Activated T-cell treated with anti-CD3 and anti-CD28 coated beads, Interleukin-2, amount 50 U/mL, for 72 hours (primary cell): Measurements from ENCODE around the gene SPRR3. TPM values are rescaled to one million over a fixed set of nuclear protein-coding genes. Genes with fewer than 3 reads are reported as not detected.

Experiments used
- ATAC-seq, 2 donors: fragments of 150-1000 bp; cut with Tn5 transposase; replicated peaks in 1 of 2; 2 replicates each; pipeline ENCODE4 v1.10.0; 2021; ENCODE audit warnings: moderate library complexity in 2 of 2, mild to moderate bottlenecking in 1 of 2
- DNase-seq, 2 donors: peaks; one replicate each; pipeline ENCODE4 v3.0.0; 2021 to 2022; ENCODE audit warnings: mixed read lengths in 1 of 2
- H3K27ac Mint-ChIP-seq: one replicate; pipeline ENCODE4 v1.8.0; 2022; ENCODE audit warnings: mild to moderate bottlenecking, moderate library complexity, mixed read lengths
- H3K27me3 Mint-ChIP-seq: one replicate; pipeline ENCODE4 v1.8.0; 2022; ENCODE audit warnings: low read depth, mixed read lengths
- H3K36me3 Mint-ChIP-seq, 2 donors: one replicate each; pipeline ENCODE4 v1.8.0; 2022; ENCODE audit warnings: mixed read lengths in 2 of 2, mild to moderate bottlenecking in 1 of 2; ENCODE audit not compliant: insufficient read depth in 2 of 2
- H3K4me1 Mint-ChIP-seq: one replicate; pipeline ENCODE4 v1.8.0; 2022; ENCODE audit warnings: low read depth, mixed read lengths
- H3K4me3 Mint-ChIP-seq, 2 donors: one replicate each; pipeline ENCODE4 v1.8.0; 2022; ENCODE audit warnings: mild to moderate bottlenecking in 2 of 2, mixed read lengths in 2 of 2, moderate library complexity in 2 of 2
- H3K9me3 Mint-ChIP-seq, 2 donors: one replicate each; pipeline ENCODE4 v1.8.0; 2022; ENCODE audit warnings: mixed read lengths in 2 of 2
- total RNA-seq, 2 donors: library from RNA; stranded (reverse); gene quantifications; one replicate each; pipeline ENCODE4 v1.2.3, GENCODE V29; 2022

The SPRR3 gene
- total RNA-seq, 2 donors from 2014 or later, result not detected

- DNase-seq (no peak), ATAC-seq (no peak)
- no peak overlapping the region for H3K27ac Mint-ChIP-seq
- no peaks in the 10 kb centered on the region for H3K4me1 Mint-ChIP-seq
- H3K27me3 Mint-ChIP-seq, result peaks cover 29% of the 10 kb centered on the region
- H3K4me3 Mint-ChIP-seq, result no peak overlapping the region
- no peaks in the 10 kb centered on the region for H3K9me3 Mint-ChIP-seq
- no peaks in the 10 kb centered on the region for H3K36me3 Mint-ChIP-seq
These were observed 32.5 kb upstream of the SPRR3 start for GRCh38 chr1:152969036-152969435.

- Mint-ChIP-seq H3K27me3 (peaks cover 36% of the 10 kb centered on the region), H3K36me3 (no peaks in the 10 kb centered on the region), H3K9me3 (no peaks in the 10 kb centered on the region), H3K4me1 (no peaks in the 10 kb centered on the region), H3K27ac (no peak within 1 kb of the TSS), H3K4me3 (no peak within 1 kb of the TSS)
- no peak for ATAC-seq
- DNase-seq, result no peak
These were observed 31.1 kb upstream of the SPRR3 start, which contains the start of gene SPRR4 for GRCh38 chr1:152970495-152970894. Gene SPRR4, plus strand, starts transcription at chr1:152970648. Its CDS starts 1,243 bp downstream, at chr1:152971891.

GRCh38 chr1:152972196-152972886 is 29.2 kb upstream of the SPRR3 start:
- no peaks in the 10 kb centered on the region for H3K4me1 Mint-ChIP-seq
- no peaks in the 10 kb centered on the region for H3K36me3 Mint-ChIP-seq
- ATAC-seq, result no peak
- H3K27me3 Mint-ChIP-seq, result peaks cover 33% of the 10 kb centered on the region
- no peaks in the 10 kb centered on the region for H3K9me3 Mint-ChIP-seq
- DNase-seq, result no peak
- no peak overlapping the region for H3K27ac Mint-ChIP-seq
- no peak overlapping the region for H3K4me3 Mint-ChIP-seq

- Mint-ChIP-seq H3K27me3 (peaks cover 39% of the 10 kb centered on the region), H3K36me3 (no peaks in the 10 kb centered on the region), H3K9me3 (no peaks in the 10 kb centered on the region), H3K4me1 (no peaks in the 10 kb centered on the region), H3K27ac (no peak overlapping the region), H3K4me3 (no peak overlapping the region)
- no peak for DNase-seq
- ATAC-seq, result no peak
These were observed 24.9 kb upstream of the SPRR3 start for GRCh38 chr1:152976688-152977087.

- H3K27ac Mint-ChIP-seq, result no peak overlapping the region
- H3K9me3 Mint-ChIP-seq, result no peaks in the 10 kb centered on the region
- no peaks in the 10 kb centered on the region for H3K4me1 Mint-ChIP-seq
These were observed 23.9 kb upstream of the SPRR3 start for GRCh38 chr1:152977614-152978013.

GRCh38 chr1:152980676-152981075 is 20.9 kb upstream of the SPRR3 start:
- no peaks in the 10 kb centered on the region for H3K9me3 Mint-ChIP-seq
- H3K4me1 Mint-ChIP-seq, result no peaks in the 10 kb centered on the region
- ATAC-seq, result no peak
- DNase-seq, result no peak
- H3K27me3 Mint-ChIP-seq, result peaks cover 19% of the 10 kb centered on the region
- no peak overlapping the region for H3K27ac Mint-ChIP-seq
- H3K36me3 Mint-ChIP-seq, result no peaks in the 10 kb centered on the region
- no peak overlapping the region for H3K4me3 Mint-ChIP-seq

More at GRCh38 chr1:152977614-152978013, 23.9 kb upstream of the SPRR3 start:
- no peak for DNase-seq
- Mint-ChIP-seq H3K36me3 (no peaks in the 10 kb centered on the region), H3K27me3 (peaks cover 29% of the 10 kb centered on the region), H3K4me3 (no peak overlapping the region)
- ATAC-seq, result no peak

DNA sequence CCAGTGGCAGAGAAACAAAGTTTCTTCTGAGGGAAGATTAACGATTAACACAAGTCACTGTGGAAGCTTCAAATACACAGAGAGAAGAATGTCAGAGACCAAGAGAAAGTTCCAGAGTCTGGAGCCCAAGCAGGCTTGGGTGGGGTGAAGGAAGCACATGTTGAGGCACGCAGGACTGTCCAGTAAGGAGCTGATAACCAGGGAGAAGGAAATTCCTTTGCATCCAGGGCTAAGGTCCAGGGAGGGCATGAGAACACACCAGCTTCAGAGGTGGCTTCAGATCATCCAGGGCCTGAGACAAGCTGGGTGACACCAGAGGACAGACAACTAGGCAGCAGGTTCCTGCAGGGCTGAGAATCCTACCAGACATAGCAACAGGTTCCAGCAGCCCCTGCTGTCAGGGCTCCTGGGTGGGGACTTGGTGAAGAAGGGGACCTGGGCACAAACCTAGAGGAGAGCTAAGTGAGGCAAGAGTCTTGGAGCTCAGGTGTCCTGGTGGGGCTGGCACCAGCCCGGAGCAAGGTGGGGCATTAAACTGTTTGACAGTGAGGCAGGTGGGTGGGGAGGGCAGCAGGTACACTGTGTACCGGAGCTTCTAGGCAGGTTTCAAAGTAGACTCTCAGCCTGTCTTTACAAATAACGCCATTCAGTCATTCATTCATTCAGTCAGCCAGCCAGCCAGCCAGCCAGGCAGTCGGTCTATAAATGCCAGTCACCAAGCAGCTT is 20.2 kb upstream of the SPRR3 start:
- no peak overlapping the region for H3K27ac Mint-ChIP-seq
- H3K9me3 Mint-ChIP-seq, result no peaks in the 10 kb centered on the region
- ATAC-seq, result no peak
- no peaks in the 10 kb centered on the region for H3K4me1 Mint-ChIP-seq
- DNase-seq, result no peak
- H3K27me3 Mint-ChIP-seq, result peaks cover 18% of the 10 kb centered on the region
- H3K4me3 Mint-ChIP-seq, result no peak overlapping the region
- H3K36me3 Mint-ChIP-seq, result no peaks in the 10 kb centered on the region

- no peak overlapping the region for H3K4me3 Mint-ChIP-seq
- no peaks in the 10 kb centered on the region for H3K36me3 Mint-ChIP-seq
- H3K27ac Mint-ChIP-seq, result no peak overlapping the region
- no peak for ATAC-seq
- no peaks in the 10 kb centered on the region for H3K4me1 Mint-ChIP-seq
- H3K27me3 Mint-ChIP-seq, result peaks cover 22% of the 10 kb centered on the region
- no peak for DNase-seq
- no peaks in the 10 kb centered on the region for H3K9me3 Mint-ChIP-seq
These were observed 19.5 kb upstream of the SPRR3 start for GRCh38 chr1:152982076-152982475.

DNA sequence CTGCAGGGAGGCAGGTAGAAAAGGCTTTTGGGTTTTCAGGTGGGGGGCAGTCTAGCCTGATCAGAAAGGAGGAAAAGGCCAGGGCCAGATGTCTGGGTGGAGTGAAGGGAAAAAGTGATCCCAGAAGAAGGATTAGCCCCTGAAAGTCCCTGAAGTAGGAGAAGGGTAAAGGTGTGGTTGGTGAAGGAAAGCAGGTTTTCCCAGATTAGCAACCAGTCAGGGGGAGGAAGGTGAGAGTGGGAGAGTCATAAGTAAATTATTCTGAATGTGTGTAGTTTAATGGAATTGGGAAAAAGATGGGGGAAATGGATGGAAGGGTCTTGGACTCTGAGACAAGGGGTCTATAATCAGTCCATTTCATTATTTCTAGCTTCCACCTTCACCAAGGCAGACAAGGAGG is 18.3 kb upstream of the SPRR3 start:
- DNase-seq (no peak), ATAC-seq (no peak)
- Mint-ChIP-seq H3K27me3 (peaks cover 22% of the 10 kb centered on the region), H3K4me1 (no peaks in the 10 kb centered on the region), H3K27ac (no peak overlapping the region), H3K9me3 (no peaks in the 10 kb centered on the region), H3K4me3 (no peak overlapping the region), H3K36me3 (no peaks in the 10 kb centered on the region)

DNA sequence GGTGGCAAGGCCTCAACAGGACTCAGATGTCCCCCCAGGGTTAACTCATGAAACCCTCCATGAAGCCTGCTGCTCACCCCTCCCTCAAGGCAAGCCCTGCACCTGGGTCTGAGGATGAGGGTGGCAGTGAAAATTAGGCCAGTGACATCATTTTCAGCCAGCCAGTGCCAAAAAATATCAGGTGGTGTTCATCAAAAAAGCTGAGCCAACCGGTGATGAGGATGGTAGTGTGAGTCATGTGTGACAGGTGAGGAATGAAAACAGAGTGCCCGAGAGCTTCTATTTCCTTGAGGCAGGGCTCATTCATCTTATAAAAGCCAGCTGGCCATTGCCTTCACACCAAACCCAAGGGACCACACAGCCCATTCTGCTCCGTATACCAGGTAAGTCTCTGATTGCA is 17.8 kb upstream of the SPRR3 start, which contains the start of gene SPRR1A:
Gene SPRR1A, plus strand, starts transcription at position 339 of the 400 bp plus-strand sequence. CDS start 1,150 bp downstream, outside the sequence.
- Mint-ChIP-seq H3K9me3 (no peaks in the 10 kb centered on the region), H3K27me3 (peaks cover 22% of the 10 kb centered on the region), H3K4me1 (no peaks in the 10 kb centered on the region), H3K36me3 (no peaks in the 10 kb centered on the region), H3K4me3 (no peak within 1 kb of the TSS), H3K27ac (no peak within 1 kb of the TSS)
- no peak for DNase-seq
- no peak for ATAC-seq

- ATAC-seq (no peak), DNase-seq (no peak)
- H3K9me3 Mint-ChIP-seq, result no peaks in the 10 kb centered on the region
- H3K27ac Mint-ChIP-seq, result no peak overlapping the region
- H3K36me3 Mint-ChIP-seq, result no peaks in the 10 kb centered on the region
- peaks cover 20% of the 10 kb centered on the region for H3K27me3 Mint-ChIP-seq
- H3K4me1 Mint-ChIP-seq, result no peaks in the 10 kb centered on the region
- H3K4me3 Mint-ChIP-seq, result no peak overlapping the region
These were observed 15.0 kb upstream of the SPRR3 start for GRCh38 chr1:152986578-152986977.

DNA sequence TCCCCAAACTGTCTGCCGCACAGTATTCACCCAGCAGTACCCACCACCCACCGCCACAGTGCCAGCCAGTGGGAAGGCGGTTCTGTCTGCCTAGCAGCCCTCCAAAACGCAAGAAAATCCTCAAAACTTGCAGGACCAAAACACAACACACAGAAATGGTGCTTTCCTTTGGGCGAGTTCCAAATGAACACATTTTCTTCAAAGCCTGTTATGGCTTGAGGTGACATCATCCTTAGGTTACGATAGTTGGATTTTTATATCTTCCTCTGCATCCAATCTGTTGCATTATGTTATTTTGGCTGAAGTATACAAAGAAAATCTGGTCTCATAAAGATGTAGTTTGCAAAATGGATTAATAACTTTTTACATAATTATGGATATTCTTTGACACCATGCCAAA is 8.4 kb upstream of the SPRR3 start:
- H3K27me3 Mint-ChIP-seq, result peaks cover 7% of the 10 kb centered on the region
- DNase-seq (no peak), ATAC-seq (no peak)
- peaks cover 0 to 2% of the 10 kb centered on the region in 2 donors for H3K9me3 Mint-ChIP-seq
- H3K4me1 Mint-ChIP-seq, result no peaks in the 10 kb centered on the region
- no peaks in the 10 kb centered on the region for H3K36me3 Mint-ChIP-seq
- H3K4me3 Mint-ChIP-seq, result no peak overlapping the region
- H3K27ac Mint-ChIP-seq, result no peak overlapping the region

GRCh38 chr1:152995842-152996241 is 5.7 kb upstream of the SPRR3 start:
- peaks cover 0 to 2% of the 10 kb centered on the region in 2 donors for H3K9me3 Mint-ChIP-seq
- no peaks in the 10 kb centered on the region for H3K4me1 Mint-ChIP-seq
- no peak overlapping the region for H3K4me3 Mint-ChIP-seq
- H3K27me3 Mint-ChIP-seq, result peaks cover 14% of the 10 kb centered on the region
- no peak for ATAC-seq
- no peaks in the 10 kb centered on the region for H3K36me3 Mint-ChIP-seq
- H3K27ac Mint-ChIP-seq, result no peak overlapping the region
- no peak for DNase-seq
